ENCODE data around the gene SRCAP. TPM values are rescaled to one million over a fixed set of nuclear protein-coding genes. Genes with fewer than 3 reads are reported as not detected.
"Not testable (repeated sequence)": the region's sequence is repeated elsewhere in the genome, so short reads cannot be mapped to it uniquely, and the experiment has no call there.

The SRCAP gene
- total RNA-seq, 2 donors from 2014 or later = 27.5 to 30.0 TPM

DNA sequence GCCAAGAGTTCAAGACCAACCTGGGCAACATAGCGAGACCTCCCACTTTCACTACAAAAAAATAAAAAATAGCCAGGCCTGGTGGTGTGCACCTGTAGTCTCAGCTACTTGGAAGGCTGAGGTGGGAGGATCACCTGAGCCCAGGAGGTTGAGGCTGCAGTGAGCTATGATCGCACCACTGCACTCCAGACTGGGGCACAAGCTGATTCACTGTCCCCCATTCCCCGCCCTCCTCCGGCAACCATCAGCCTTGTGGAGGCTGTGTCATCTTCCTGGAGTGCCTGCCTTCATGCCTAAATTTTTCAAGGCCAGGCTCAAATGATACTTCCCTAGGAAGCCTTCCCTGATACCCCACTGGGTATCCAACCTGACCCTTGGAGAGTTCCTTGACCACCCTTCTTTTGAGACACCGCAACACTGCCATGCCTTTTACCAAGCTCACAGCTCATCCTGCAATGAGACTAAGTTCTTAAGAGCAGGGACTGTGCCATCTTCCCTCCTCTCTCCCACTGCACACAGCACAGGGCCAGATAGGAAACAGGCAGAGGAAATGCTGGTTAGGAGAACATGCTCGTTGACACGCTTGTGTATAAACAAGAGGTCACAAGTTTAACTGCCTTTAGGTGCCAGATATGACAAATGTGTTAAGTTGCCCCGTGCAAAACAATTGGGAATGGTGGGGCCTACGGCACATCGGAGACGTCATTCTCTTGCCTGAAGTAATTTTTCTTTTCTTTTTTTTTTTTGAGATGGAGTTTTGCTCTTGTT, 3.9 kb upstream of the SRCAP start:
- Histone ChIP-seq H3K4me1 (peaks cover 23% of the 10 kb centered on the region), H3K27ac (no peak overlapping the region), H3K36me3 (replicated peaks in 1 of 2; ENCODE audit: insufficient read depth in 1 of 2, low read depth in 2 of 2) (no peaks in the 10 kb centered on the region), H3K27me3 (no peaks in the 10 kb centered on the region), H3K9me3 (no peaks in the 10 kb centered on the region), H3K4me3 (no peak overlapping the region)
- intact Hi-C loops (cut with DNase I) = no loop called here
- ATAC-seq (no peak), DNase-seq (no peak)
- 72% methylated on average over 11 of the region's 11 CpGs for WGBS, 2 donors
- no peak for TF ChIP-seq CTCF (IDR thresholded peaks at IDR 0.05)
- TF ChIP-seq POLR2A (IDR thresholded peaks at IDR 0.05) = no peak

DNA sequence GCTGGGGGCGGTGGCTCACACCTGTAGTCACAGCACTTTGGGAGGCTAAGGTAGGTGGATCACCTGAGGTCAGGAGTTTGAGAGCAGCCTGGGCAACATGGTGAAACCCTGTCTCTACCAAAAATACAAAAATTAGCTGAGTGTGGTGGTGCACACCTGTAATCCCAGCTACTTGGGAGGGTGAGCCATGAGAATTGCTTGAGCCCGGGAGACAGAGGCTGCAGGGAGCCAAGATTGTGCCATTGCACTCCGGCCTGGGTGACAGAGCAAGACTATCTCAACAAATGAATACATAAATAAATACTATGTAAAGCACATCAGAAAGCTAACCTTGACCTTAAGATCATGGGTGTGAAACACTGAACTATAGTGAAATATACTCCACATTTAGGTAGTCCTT, 2.3 kb upstream of the SRCAP start:
- ATAC-seq; H3K27me3 ChIP-seq; H3K9me3 ChIP-seq; intact Hi-C loops (cut with DNase I); DNase-seq; H3K27ac ChIP-seq; H3K4me3 ChIP-seq: not testable (repeated sequence)
- WGBS, 2 donors = 85 to 98% methylated on average over 3 of the region's 3 CpGs
- H3K4me1 ChIP-seq = peaks cover 33% of the 10 kb centered on the region
- H3K36me3 ChIP-seq (replicated peaks in 1 of 2; ENCODE audit: insufficient read depth in 1 of 2, low read depth in 2 of 2) = peaks cover 8 to 12% of the 10 kb centered on the region in 2 donors

DNA sequence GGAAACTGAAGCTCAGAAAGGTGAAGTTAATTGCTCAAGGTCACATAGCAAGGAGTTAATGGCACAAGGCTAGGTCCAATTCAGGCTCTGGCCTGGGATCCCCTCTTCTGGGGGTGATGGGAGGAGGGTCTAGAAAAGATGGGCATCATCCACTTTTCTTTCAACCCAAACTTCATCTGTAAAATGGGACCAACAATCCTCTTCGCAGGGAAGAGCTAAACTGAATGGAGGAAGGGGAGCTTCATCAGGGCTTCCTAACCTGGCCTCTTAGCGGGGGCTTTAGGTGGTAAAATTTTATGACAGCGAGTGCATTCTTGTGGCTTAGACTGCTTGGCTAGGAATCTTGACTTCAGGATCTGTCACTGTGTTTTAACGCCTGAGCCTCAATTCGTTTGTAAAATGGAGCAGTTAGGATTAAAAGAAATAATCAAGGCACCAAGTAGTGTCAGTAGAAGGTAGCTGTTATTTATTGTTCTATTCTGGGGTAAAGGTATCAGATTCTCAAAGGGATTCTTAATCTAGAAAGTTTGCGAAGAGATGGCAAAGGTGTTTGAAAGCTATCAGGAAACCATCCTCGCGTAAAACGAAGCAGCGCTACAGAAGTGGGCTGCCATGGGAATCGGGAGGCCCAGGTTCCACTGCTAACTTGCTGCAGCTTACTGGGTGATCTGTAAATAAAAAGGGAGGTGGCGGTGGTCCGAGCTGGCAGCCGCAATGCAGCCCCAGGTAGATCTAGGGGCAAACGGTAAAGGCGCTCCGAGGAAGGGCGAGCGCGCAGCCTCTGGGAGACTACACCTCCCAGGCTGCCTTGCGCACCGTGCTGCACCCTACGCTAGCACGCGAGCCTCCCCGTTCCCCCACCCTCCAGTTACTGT, 1.5 kb upstream of the SRCAP start:
- H3K4me1 ChIP-seq = peaks cover 33% of the 10 kb centered on the region
- H3K27me3 ChIP-seq = no peaks in the 10 kb centered on the region
- peaks cover 8 to 13% of the 10 kb centered on the region in 2 donors for H3K36me3 ChIP-seq (replicated peaks in 1 of 2; ENCODE audit: insufficient read depth in 1 of 2, low read depth in 2 of 2)
- H3K9me3 ChIP-seq = no peaks in the 10 kb centered on the region
- ATAC-seq (peak; percentile 94), DNase-seq (no peak)
- 7 to 12% methylated on average over 23 to 26 of the region's 26 CpGs for WGBS, 2 donors
- intact Hi-C loops (cut with DNase I) = no loop called here
- TF ChIP-seq CTCF (IDR thresholded peaks at IDR 0.05) (no peak), POLR2A (IDR thresholded peaks at IDR 0.05) (no peak)
- H3K27ac ChIP-seq = peak overlapping the region; percentile 98 to 100 (median 100)
- peak overlapping the region in 1 of 2 donors; percentile 94 for H3K4me3 ChIP-seq

GRCh38 chr16:30698139-30698815, 694 bp upstream of the SRCAP start:
- H3K9me3 ChIP-seq = no peaks in the 10 kb centered on the region
- 0 to 20% methylated on average over 1 to 60 of the region's 76 CpGs for WGBS, 2 donors
- peak overlapping the region; percentile 82 to 94 for H3K4me3 ChIP-seq
- H3K27ac ChIP-seq = peak overlapping the region; percentile 98 to 100 (median 100)
- DNase-seq (peak; percentile 99), ATAC-seq (peak; percentile 85)
- intact Hi-C loops (cut with DNase I) = no loop called here
- H3K36me3 ChIP-seq (replicated peaks in 1 of 2; ENCODE audit: insufficient read depth in 1 of 2, low read depth in 2 of 2) = peaks cover 8 to 18% of the 10 kb centered on the region in 2 donors
- H3K4me1 ChIP-seq = peaks cover 33% of the 10 kb centered on the region
- no peaks in the 10 kb centered on the region for H3K27me3 ChIP-seq
- peak in 1 of 7 experiments; percentile 6 for TF ChIP-seq CTCF (IDR thresholded peaks at IDR 0.05)
- TF ChIP-seq POLR2A (IDR thresholded peaks at IDR 0.05) = peak; percentile 92 to 98 (median 97)
